Kidney glomerular epithelial cell (primary cell): ENCODE data around the gene EVA1C.
"Not testable (repeated sequence)": the region's sequence is repeated elsewhere in the genome, so short reads cannot be mapped to it uniquely, and the experiment has no call there.

Experiments
- DNase-seq: peaks from one replicate; lab custom pipeline; 2025; lab: John Stamatoyannopoulos, UW

Gene EVA1C

DNA sequence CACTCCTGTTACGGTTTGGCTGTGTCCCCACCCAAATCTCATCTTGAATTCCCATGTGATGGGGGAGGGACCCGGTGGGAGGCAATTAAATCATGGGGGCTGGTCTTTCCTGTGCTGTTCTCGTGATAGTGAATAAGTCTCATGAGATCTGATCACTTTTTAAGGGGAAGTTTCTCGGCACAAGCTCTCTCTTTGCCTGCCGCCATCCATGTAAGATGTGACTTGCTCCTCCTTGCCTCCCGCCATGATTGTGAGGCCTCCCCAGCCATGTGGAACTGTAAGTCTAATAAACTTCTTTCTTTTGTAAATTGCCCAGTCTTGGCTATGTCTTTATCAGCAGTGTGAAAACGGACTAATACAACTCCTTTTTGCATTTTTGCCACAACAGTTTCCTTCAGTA, 118.3 kb downstream of the EVA1C start:
- not testable (repeated sequence) for DNase-seq

DNA sequence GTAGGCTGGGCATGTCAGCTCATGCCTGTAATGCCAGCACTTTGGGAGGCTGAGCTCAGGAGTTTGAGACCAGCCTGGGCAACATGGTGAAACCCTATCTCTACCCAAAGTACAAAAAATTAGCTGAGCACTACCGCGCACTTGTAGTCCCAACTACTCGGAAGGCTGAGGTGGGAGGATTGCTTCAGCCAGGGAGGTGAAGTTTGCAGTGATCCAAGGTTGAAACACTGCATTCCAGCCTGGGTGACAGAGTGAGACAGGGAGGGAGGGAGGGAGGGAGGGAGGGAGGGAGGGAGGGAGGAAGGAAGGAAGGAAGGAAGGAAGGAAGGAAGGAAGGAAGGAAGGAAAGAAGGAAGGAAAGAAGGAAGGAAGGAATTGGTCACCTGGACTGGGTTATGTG, 119.1 kb downstream of the EVA1C start:
- DNase-seq: not testable (repeated sequence)

DNA sequence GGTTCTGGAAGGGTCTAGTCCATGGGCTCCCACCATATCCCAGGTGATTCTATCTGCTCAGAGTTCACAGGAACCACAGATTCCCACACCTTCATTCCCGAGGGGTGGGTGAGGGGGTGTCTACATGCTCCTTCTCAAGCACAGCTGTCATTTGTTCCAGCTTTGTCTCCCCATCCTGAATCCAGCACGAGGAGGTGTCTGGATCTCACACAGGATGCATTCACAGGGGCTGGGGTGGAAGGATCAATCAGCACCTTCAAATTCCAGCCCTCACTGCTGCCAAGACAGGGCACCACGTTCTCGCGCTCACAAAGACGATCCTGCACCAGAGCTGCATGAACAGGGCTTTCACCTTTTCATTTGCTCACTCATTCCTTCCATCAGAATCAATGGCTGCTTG, 120.1 kb downstream of the EVA1C start:
- no peak for DNase-seq

GRCh38 chr21:32533053-32533452, 120.5 kb downstream of the EVA1C start:
- DNase-seq: no peak

GRCh38 chr21:32533611-32534010, 121.1 kb downstream of the EVA1C start:
- no peak for DNase-seq

GRCh38 chr21:32534113-32534512, 121.6 kb downstream of the EVA1C start:
- no peak for DNase-seq

- no peak for DNase-seq
These were observed 123.1 kb downstream of the EVA1C start for GRCh38 chr21:32535612-32536011.

DNA sequence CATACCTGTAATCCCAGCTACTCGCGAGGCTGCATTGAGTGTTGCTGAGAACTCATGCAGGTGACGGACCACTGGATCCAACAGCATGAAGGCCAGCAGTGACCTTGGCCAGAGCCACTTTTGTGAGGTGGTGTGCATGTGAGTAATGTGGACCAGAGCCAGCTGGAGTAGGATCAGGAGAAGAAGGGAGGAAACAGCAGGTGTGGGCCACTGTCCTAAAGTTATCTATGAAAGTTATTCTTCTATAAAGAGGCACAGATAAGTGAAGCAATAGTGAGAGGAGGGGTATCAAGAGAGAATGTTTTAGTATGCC, 125.0 kb downstream of the EVA1C start:
- no peak for DNase-seq

- DNase-seq: no peak
These were observed 125.8 kb downstream of the EVA1C start for GRCh38 chr21:32538147-32538792.

GRCh38 chr21:32539378-32539777, 126.9 kb downstream of the EVA1C start:
- no peak for DNase-seq

- not testable (repeated sequence) for DNase-seq
These were observed 130.6 kb downstream of the EVA1C start for GRCh38 chr21:32543056-32543455.

DNA sequence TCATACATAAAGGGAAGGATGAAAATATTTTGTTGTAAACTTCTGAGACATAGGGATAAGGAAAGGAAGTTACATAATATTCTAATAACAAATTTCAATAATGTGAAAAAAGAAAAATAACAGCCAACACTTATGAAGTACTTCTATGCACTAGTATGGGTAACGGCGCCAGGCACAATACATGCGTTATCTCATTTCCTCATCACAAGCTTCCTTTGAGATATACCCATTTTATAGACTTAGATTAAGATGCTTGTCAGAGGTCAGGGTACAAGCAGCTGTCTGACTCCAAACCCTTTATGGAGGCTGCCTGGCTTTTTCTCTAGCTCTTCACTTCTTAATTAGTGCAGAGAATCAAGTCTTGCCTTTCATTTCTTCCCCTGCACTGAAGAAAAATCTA, 131.5 kb downstream of the EVA1C start:
- no peak for DNase-seq

GRCh38 chr21:32544697-32545096, 132.2 kb downstream of the EVA1C start:
- no peak for DNase-seq

GRCh38 chr21:32545948-32546441, 133.5 kb downstream of the EVA1C start:
- no peak for DNase-seq

DNA sequence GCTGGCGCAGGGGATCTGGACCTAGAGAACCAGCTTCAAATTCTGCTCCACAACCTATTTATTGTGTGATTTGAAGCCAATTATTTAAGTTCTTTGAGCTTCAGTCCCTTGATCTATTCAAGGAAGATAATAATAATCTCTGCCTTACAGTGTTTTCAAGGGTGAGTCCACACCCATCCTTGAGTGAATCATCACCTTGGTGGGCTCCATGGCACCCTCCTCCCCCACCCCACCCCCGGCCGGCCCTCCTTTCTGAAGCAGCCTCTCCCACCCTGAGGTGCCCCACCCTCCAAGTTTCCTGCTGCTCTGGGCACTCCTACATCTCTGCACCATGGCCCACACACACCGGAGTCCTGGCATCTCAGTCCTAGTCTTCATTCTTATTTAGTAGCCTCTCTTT, 134.5 kb downstream of the EVA1C start:
- no peak for DNase-seq

DNA sequence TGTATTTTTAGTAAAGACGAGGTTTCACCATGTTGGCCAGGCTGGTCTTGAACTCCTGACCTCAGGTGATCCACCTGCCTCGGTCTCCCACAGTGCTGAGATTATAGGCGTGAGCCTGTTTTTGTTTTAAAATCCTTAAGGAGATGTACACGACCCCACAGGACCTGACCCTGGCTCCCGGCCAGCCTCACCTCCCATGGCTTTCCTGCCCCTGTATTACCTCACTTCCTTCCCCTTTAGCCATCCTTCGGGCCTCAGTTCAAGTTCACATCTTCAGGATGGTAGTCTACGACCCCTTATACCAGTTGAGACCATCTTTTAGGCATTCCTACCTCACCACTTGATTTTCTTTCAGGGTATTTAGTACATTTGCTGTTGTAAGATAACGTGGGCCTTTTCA, 136.5 kb downstream of the EVA1C start:
- DNase-seq: no peak

DNA sequence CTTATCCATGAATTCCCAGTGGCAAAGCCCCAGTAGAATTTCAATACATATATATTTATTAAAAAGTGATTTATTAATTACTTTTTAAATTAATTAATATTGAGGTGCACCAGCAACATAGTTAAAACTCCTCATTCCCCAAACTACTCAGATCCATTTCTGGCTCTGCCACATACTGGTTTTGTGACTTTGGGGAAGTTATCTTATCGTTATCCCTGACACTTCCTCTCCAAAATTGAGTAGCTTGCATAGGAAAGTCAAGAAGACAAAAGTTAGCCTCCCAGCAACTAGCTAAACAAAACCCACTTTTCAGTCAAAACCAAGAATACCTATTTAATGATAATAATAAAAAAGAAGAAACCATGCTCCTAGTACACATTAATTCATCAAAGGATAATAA, 136.9 kb downstream of the EVA1C start:
- DNase-seq: no peak

DNA sequence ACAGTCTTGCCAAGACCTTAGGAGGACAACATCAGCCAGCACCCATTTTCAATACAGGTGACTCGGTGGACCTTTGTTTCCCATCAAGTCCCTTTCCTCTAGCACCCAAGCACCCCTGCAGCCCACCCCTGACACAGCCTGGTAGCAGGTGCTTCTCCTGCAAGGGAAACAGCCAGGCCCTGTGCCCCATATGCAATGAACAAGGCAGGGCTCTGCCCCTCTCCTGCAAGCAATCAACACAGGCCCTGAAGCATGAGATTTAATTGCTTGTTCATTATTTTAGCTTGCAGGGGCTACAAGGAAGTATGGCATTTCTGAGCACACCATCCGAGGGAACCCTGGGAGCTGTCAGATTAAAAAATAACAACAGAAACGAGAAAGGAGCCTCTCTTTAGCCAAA, 137.4 kb downstream of the EVA1C start:
- no peak for DNase-seq

- DNase-seq: no peak
These were observed 142.5 kb downstream of the EVA1C start for GRCh38 chr21:32554832-32555638.

DNA sequence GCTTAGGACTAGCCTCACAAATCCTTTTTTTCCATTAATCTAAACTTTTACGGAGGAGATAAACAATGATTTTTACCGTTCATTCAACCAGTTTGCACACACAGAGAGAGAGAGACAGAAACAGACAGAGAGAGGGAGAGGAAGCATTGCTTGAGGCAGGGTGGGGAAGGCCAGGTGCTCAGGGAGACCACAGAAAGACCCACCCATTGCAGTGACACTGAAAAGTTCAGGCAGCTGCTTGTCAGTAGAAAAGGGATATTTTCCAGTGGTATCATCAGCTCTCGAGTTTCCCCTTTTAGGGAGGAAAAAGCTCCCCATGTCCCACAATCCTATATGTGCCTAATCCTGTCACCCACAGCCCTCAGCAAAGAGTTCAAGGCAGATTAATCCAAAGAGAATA, 145.6 kb downstream of the EVA1C start:
- no peak for DNase-seq

- DNase-seq: no peak
These were observed 146.6 kb downstream of the EVA1C start for GRCh38 chr21:32559006-32559610.

DNA sequence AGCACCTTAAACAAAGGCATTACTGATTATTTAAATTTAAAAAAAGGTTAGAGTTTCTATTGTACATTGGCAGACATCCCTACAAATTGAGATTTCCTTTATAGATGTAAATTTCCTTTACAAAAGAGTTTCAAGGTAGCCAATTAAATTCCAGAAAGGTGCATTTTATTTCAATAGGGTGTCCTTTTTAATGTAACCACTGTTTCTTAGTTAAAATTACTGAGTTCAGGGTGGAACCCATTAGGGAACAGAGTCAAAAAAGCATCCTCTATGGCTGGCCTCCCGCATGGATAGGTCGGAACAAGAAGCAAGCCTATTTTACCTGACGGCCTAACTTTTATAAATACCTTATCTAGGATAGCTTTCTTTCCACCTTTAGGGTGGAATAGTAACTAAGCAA, 148.4 kb downstream of the EVA1C start:
- DNase-seq: no peak

DNA sequence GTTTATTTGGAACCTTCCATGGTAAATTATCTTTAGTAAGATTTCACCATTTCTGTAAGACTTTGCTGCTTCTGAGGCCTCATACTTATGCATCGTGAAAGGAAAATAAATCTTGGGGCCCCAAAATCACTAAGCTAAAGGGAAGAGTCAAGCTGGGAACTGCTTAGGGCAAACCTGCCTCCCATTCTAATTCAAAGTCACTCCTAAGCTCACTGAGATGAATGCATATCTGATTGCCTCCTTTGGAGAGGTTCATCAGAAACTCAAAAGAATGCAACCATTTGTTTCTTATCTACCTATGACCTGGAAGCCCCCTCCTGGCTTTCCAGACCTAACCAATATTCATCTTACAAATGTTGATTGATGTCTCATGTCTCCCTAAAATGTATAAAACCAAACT, 149.0 kb downstream of the EVA1C start:
- not testable (repeated sequence) for DNase-seq
